ENCODE measurements around the gene SMURF1. TPM values are rescaled to one million over a fixed set of nuclear protein-coding genes. Genes with fewer than 3 reads are reported as not detected.

Gene SMURF1
- total RNA-seq (ENCODE audit: low replicate concordance): 22.1 and 31.3 TPM in 2 replicates
- long read RNA-seq, partial matches to known transcripts: 4 of 16 reads
- long read RNA-seq, other reads (novel, unspliced or antisense): 12 of 16 reads

DNA sequence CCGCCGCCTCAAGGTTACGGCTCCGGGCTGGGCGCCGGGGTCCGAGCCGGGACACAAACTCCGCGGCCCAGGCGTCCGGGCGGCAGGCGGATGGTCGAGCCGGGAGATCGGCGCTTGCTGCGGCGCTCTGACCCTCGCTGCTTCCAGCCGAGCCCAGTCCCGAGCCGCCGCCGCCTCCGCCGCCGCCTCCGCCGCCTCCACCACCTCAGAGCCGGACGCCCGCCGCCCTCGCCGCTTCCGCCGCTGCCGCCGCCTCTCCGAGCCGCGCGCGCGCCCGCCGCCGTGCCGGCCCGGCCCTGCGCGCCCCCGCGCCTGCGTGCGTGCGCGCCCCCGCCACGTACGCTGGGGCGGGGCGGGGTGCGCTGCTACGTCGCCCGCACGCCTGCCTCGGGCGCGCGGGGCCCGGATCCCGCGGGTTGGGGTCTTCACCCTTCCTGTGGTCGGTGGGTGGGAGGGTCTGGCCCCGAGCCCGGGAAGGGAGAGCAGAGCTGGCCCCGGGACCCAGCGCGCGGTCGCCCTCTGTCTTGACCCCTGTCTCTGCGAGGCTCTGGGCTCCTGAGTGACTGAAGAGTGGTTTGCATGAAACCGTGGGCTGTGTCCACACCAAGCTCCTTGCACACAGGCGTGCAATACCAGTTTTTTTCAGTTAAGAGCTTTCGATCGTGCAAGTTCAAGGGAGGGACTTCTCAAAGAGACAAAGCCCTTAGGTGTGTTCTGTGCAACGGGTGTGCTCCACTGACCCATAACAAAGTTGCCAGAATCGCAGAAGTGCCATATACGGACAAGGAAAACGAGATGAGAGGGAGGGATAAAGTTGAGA, at the start of gene SMURF1:
Gene SMURF1, minus strand, starts transcription at position 256 of the 820 bp plus-strand sequence. CDS start 328 bp downstream, outside the sequence.
- TF ChIP-seq, protein P1, sequence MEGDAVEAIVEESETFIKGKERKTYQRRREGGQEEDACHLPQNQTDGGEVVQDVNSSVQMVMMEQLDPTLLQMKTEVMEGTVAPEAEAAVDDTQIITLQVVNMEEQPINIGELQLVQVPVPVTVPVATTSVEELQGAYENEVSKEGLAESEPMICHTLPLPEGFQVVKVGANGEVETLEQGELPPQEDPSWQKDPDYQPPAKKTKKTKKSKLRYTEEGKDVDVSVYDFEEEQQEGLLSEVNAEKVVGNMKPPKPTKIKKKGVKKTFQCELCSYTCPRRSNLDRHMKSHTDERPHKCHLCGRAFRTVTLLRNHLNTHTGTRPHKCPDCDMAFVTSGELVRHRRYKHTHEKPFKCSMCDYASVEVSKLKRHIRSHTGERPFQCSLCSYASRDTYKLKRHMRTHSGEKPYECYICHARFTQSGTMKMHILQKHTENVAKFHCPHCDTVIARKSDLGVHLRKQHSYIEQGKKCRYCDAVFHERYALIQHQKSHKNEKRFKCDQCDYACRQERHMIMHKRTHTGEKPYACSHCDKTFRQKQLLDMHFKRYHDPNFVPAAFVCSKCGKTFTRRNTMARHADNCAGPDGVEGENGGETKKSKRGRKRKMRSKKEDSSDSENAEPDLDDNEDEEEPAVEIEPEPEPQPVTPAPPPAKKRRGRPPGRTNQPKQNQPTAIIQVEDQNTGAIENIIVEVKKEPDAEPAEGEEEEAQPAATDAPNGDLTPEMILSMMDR (conservative IDR thresholded peaks at IDR 0.05): no peak
- Mint-ChIP-seq H3K36me3 (peaks cover 6% of the 10 kb centered on the region), H3K4me3 (peak within 1 kb of the TSS; percentile 97), H3K9me3 (no peaks in the 10 kb centered on the region), H3K27ac (peak within 1 kb of the TSS; percentile 95), H3K4me1 (ENCODE audit: unreplicated experiment) (peaks cover 30% of the 10 kb centered on the region), H3K27me3 (no peaks in the 10 kb centered on the region)
- DNase-seq (ENCODE audit: extremely low spot score, unreplicated experiment): peak; percentile 81

DNA sequence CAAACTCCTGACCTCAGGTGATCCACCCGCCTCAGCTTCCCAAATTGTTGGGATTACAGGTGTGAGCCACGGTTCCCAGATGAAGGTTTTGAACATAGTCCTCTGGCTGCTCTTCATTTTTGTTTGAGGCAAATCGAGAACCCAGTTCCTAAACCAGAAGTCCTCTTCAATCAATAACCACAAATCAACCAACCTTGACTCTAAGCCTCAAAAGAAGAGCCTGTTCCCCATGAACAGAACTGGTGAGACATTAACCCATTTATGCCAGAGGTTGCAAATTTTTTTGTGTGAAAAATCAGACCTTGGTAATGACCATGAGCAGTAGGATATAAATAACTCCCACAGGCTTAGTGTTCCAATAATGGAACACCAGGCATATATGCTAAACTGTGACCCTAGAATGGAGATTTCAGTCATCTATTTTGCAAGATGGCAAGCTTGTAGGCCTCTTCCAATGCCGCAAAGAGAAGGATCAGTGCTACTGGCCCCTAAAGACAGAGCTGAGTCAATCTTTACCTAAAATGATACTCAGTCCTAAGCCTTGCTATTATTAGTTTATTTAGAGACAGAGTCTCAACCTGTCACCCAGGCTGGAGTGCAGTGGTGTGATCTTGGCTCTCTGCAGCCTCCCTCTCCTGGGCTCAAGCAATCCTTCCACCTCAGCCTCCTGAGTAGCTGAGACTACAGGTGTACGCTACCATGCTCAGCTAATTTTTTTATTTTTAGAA, 48.1 kb upstream of the SMURF1 start:
- Mint-ChIP-seq H3K4me1 (ENCODE audit: unreplicated experiment) (no peaks in the 10 kb centered on the region), H3K4me3 (no peak overlapping the region), H3K9me3 (no peaks in the 10 kb centered on the region), H3K36me3 (no peaks in the 10 kb centered on the region), H3K27ac (no peak overlapping the region), H3K27me3 (no peaks in the 10 kb centered on the region)
- TF ChIP-seq, protein P1 (conservative IDR thresholded peaks at IDR 0.05): no peak
- no peak for DNase-seq (ENCODE audit: extremely low spot score, unreplicated experiment)

DNA sequence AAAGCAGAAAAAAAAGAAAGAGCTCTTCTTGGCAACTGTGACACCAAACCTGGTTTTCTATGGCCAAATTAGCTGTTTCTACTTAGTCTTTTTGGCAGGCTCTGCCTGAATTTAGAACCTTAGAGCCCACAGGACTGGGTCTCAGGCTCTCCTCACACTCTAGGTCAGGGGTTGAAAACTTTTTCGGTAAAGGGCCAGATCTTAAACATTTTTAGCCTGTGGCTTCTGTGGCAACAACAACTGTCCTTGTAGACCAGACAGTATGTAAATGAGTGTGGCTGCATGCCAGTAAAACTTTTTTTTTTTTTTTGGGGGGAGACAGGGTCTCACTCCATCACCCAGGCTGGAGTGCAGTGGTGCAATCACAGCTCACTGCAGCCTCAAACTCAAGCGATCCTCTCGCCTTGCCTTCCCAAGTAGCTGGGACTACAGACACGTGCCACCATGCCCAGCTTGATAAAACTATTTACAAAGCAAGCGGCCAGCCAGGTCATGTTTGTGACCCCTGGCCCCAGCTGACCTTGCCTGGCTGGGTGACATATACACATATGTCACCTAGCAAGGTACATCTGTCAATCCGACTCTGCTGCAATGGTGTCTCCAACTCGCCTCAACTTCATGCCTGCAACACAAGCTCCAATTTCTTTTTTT, 46.6 kb upstream of the SMURF1 start:
- Mint-ChIP-seq H3K9me3 (no peaks in the 10 kb centered on the region), H3K27ac (no peak overlapping the region), H3K4me3 (no peak overlapping the region), H3K27me3 (no peaks in the 10 kb centered on the region), H3K36me3 (no peaks in the 10 kb centered on the region), H3K4me1 (ENCODE audit: unreplicated experiment) (no peaks in the 10 kb centered on the region)
- TF ChIP-seq, protein P1 (conservative IDR thresholded peaks at IDR 0.05): no peak
- DNase-seq (ENCODE audit: extremely low spot score, unreplicated experiment): no peak

DNA sequence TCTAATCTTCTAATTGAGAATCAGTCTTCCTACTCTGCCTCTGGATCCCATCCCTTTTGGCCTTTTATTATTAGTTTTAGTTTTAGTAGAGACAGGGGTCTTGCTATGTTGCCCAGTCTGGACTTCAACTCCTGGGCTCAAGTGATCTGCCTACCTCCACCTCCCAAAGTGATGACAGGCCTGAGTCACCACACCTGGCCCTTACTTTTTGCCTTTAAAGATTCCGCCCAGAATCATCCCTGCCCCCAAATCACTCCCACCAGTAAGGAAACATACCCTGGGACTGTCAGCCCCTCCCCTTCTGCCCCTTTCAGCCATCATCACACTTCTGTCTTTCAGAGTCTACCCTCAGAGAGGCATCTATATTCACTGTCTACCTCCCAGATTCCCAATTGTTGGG, 45.3 kb upstream of the SMURF1 start:
- H3K36me3 Mint-ChIP-seq: no peaks in the 10 kb centered on the region
- H3K27ac Mint-ChIP-seq: peak overlapping the region; percentile 63
- H3K27me3 Mint-ChIP-seq: no peaks in the 10 kb centered on the region
- TF ChIP-seq, protein P1 (conservative IDR thresholded peaks at IDR 0.05): no peak
- no peaks in the 10 kb centered on the region for H3K9me3 Mint-ChIP-seq
- H3K4me1 Mint-ChIP-seq (ENCODE audit: unreplicated experiment): no peaks in the 10 kb centered on the region
- no peak overlapping the region for H3K4me3 Mint-ChIP-seq
- DNase-seq (ENCODE audit: extremely low spot score, unreplicated experiment): no peak

DNA sequence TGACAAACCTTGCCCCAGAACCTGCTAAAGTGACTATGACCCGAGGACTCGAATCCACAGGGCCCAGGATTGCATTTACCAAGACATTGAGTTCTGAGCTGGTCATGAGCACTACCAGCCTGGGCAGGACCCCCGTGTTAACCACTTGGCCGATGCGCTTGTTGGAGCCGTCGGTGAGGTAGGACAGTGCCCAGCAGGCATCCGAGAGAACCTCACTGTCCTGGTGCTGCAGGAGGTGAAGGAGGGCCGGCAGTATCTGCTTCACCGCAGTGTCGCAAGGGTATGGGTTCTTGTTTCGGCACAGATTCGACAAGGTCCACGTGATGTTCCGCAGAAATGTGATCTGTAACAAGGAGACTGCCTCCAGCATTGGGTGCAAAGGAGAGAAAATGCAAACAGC, 44.3 kb upstream of the SMURF1 start:
- H3K27me3 Mint-ChIP-seq: no peaks in the 10 kb centered on the region
- H3K9me3 Mint-ChIP-seq: no peaks in the 10 kb centered on the region
- H3K4me3 Mint-ChIP-seq: no peak overlapping the region
- DNase-seq (ENCODE audit: extremely low spot score, unreplicated experiment): no peak
- H3K36me3 Mint-ChIP-seq: no peaks in the 10 kb centered on the region
- TF ChIP-seq, protein P1 (conservative IDR thresholded peaks at IDR 0.05): no peak
- no peaks in the 10 kb centered on the region for H3K4me1 Mint-ChIP-seq (ENCODE audit: unreplicated experiment)
- no peak overlapping the region for H3K27ac Mint-ChIP-seq
